Measurements from ENCODE around the gene TCL1B.
"Not testable (repeated sequence)": the region's sequence is repeated elsewhere in the genome, so short reads cannot be mapped to it uniquely, and the experiment has no call there.

The TCL1B gene

GRCh38 chr14:95685978-95686922 is at the start of gene TCL1B:
Gene TCL1B (plus strand): TSS chr14:95686426. CDS start chr14:95686468, 42 bp downstream.
- DNase-seq (ENCODE audit: low read depth in 1 of 2, low spot score in 1 of 2): no peak

- no peak for DNase-seq (ENCODE audit: low read depth in 1 of 2, low spot score in 1 of 2)
These were observed 41.2 kb upstream of the TCL1B start for GRCh38 chr14:95644981-95645380.

- DNase-seq (ENCODE audit: low read depth in 1 of 2, low spot score in 1 of 2): no peak
These were observed 40.7 kb upstream of the TCL1B start for GRCh38 chr14:95645389-95645996.

GRCh38 chr14:95647926-95648325 is 38.3 kb upstream of the TCL1B start:
- no peak for DNase-seq (ENCODE audit: low read depth in 1 of 2, low spot score in 1 of 2)

- no peak for DNase-seq (ENCODE audit: low read depth in 1 of 2, low spot score in 1 of 2)
These were observed 37.0 kb upstream of the TCL1B start for GRCh38 chr14:95649230-95649629.

- no peak for DNase-seq (ENCODE audit: low read depth in 1 of 2, low spot score in 1 of 2)
These were observed 35.2 kb upstream of the TCL1B start for GRCh38 chr14:95651028-95651427.

GRCh38 chr14:95651821-95652583 is 34.2 kb upstream of the TCL1B start:
- DNase-seq (ENCODE audit: low read depth in 1 of 2, low spot score in 1 of 2): no peak

- no peak for DNase-seq (ENCODE audit: low read depth in 1 of 2, low spot score in 1 of 2)
These were observed 33.5 kb upstream of the TCL1B start for GRCh38 chr14:95652690-95653089.

GRCh38 chr14:95655461-95655860 is 30.8 kb upstream of the TCL1B start:
- DNase-seq (ENCODE audit: low read depth in 1 of 2, low spot score in 1 of 2): no peak

GRCh38 chr14:95656634-95657033 is 29.6 kb upstream of the TCL1B start:
- DNase-seq (ENCODE audit: low read depth in 1 of 2, low spot score in 1 of 2): no peak

- no peak for DNase-seq (ENCODE audit: low read depth in 1 of 2, low spot score in 1 of 2)
These were observed 28.8 kb upstream of the TCL1B start for GRCh38 chr14:95657454-95657853.

- no peak for DNase-seq (ENCODE audit: low read depth in 1 of 2, low spot score in 1 of 2)
These were observed 26.8 kb upstream of the TCL1B start for GRCh38 chr14:95659293-95659989.

- DNase-seq (ENCODE audit: low read depth in 1 of 2, low spot score in 1 of 2): no peak
These were observed 26.2 kb upstream of the TCL1B start for GRCh38 chr14:95659990-95660385.

GRCh38 chr14:95660651-95661515 is 25.3 kb upstream of the TCL1B start:
- DNase-seq (ENCODE audit: low read depth in 1 of 2, low spot score in 1 of 2): no peak

GRCh38 chr14:95662376-95663186 is 23.6 kb upstream of the TCL1B start:
- no peak for DNase-seq (ENCODE audit: low read depth in 1 of 2, low spot score in 1 of 2)

GRCh38 chr14:95663226-95663797 is 22.9 kb upstream of the TCL1B start:
- no peak for DNase-seq (ENCODE audit: low read depth in 1 of 2, low spot score in 1 of 2)

GRCh38 chr14:95664066-95664465 is 22.2 kb upstream of the TCL1B start:
- DNase-seq (ENCODE audit: low read depth in 1 of 2, low spot score in 1 of 2): no peak

- DNase-seq (ENCODE audit: low read depth in 1 of 2, low spot score in 1 of 2): no peak
These were observed 21.7 kb upstream of the TCL1B start for GRCh38 chr14:95664546-95664945.

- DNase-seq (ENCODE audit: low read depth in 1 of 2, low spot score in 1 of 2): not testable (repeated sequence)
These were observed 20.7 kb upstream of the TCL1B start for GRCh38 chr14:95665530-95665929.

All from activated T-helper 1 cell treated with anti-CD3 and anti-CD28 coated beads, Interleukin-2, amount 50 U/mL, for 16 hours (primary cell).